Measurements from ENCODE around the gene ENDOD1. TPM values are rescaled to one million over a fixed set of nuclear protein-coding genes. Genes with fewer than 3 reads are reported as not detected.

ENDOD1 gene
- total RNA-seq, 1 experiment from 2014 or later: 12.8 TPM

- Histone ChIP-seq H3K36me3 (ENCODE audit: insufficient read depth, low read length) (no peaks in the 10 kb centered on the region), H4K20me1 (ENCODE audit: insufficient read depth, low read depth, low read length) (no peaks in the 10 kb centered on the region), H3K9me2 (replicated peaks; ENCODE audit: insufficient read depth, low read length) (no peaks in the 10 kb centered on the region), H3K9me3 (ENCODE audit: low read length) (no peaks in the 10 kb centered on the region), H3K4me2 (ENCODE audit: low read depth, low read length, poor library complexity, severe bottlenecking) (no peak overlapping the region), H3K4me1 (ENCODE audit: low read length) (no peaks in the 10 kb centered on the region), H3K27ac (ENCODE audit: low read length) (no peak overlapping the region), H3K4me3 (ENCODE audit: low read length) (no peak overlapping the region), H2AFZ (ENCODE audit: low read length) (no peak overlapping the region), H3K9ac (ENCODE audit: low read length) (no peak overlapping the region), H3K27me3 (ENCODE audit: low read length) (no peaks in the 10 kb centered on the region), H3K79me2 (ENCODE audit: low read length) (no peaks in the 10 kb centered on the region)
- DNase-seq: no peak
Observed at GRCh38 chr11:95165638-95166037, 76.0 kb downstream of the ENDOD1 start.

DNA sequence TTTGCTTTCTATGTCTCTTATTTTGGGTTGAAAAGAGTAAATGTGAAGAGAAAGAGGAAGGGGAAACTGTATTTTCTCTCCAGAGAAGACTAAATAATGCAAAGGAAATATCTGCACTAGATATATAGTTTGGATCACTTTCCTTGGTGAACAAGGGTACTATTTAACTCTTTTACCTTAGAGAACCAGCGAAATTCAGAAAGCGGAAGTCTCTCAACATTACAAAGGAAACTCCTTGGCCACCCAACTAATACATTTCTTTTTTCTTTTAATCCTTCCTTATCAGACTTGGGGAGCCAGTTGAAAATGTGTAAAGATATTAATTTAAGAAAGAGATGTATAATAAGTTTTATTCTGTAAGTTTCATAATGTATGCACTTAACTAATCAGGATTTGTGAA is 77.1 kb downstream of the ENDOD1 start:
- Histone ChIP-seq H2AFZ (ENCODE audit: low read length) (no peak overlapping the region), H3K27ac (ENCODE audit: low read length) (no peak overlapping the region), H3K27me3 (ENCODE audit: low read length) (no peaks in the 10 kb centered on the region)

DNA sequence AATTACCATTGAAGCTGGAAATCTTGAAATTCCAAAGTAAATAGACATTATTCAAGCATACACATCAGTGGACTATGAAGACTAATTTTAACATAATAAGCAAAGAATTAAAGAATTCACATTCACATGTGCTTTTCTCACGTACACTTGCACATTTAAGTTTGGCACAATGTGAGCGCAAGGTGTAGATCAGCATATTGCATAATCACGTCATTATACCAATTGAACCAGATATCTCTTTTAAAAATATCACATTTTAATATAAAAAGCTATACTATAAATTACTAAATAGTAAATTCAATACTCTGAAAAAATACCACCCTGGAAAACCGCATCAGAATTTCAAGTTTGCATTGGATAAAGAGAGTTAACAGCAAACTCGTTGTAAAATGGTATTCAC is 80.6 kb downstream of the ENDOD1 start:
- no peak overlapping the region for H3K27ac ChIP-seq (ENCODE audit: low read length)

More for the DNA sequence above, 77.1 kb downstream of the ENDOD1 start:
- Histone ChIP-seq H3K4me3 (ENCODE audit: low read length) (no peak overlapping the region), H3K4me1 (ENCODE audit: low read length) (no peaks in the 10 kb centered on the region), H3K79me2 (ENCODE audit: low read length) (no peaks in the 10 kb centered on the region), H3K9me3 (ENCODE audit: low read length) (no peaks in the 10 kb centered on the region), H3K4me2 (ENCODE audit: low read depth, low read length, poor library complexity, severe bottlenecking) (no peak overlapping the region), H3K9me2 (replicated peaks; ENCODE audit: insufficient read depth, low read length) (no peaks in the 10 kb centered on the region), H3K9ac (ENCODE audit: low read length) (no peak overlapping the region), H4K20me1 (ENCODE audit: insufficient read depth, low read depth, low read length) (no peaks in the 10 kb centered on the region), H3K36me3 (ENCODE audit: insufficient read depth, low read length) (no peaks in the 10 kb centered on the region)
- no peak for DNase-seq

DNA sequence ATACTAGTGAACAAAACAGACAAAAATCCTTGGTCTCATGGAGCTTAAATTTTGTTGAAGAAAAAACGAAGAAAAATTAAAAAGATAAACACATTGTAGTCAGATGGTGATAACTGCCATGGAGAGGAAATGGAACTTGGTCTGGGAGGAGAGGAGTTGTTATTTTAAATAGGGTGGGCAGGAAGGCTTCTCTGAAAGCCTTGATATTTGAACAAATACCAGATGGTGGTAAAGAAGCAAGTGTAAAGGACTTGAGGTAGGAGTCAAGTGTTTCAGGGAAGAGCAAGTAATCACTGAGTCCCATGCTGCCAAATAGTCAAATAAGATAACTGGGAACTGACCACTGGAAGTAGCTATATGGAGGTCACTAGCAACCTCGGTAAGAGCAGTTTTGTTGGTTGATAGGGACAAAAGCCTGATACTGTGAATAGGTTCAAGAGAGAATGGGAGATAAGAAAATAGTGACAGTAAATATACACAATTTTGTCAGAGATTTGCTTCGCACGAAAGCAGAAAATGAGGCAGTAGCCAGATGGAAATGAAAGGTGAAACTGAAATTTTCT is 86.3 kb downstream of the ENDOD1 start:
- Histone ChIP-seq H3K4me1 (ENCODE audit: low read length) (no peaks in the 10 kb centered on the region), H3K9me2 (replicated peaks; ENCODE audit: insufficient read depth, low read length) (no peaks in the 10 kb centered on the region), H3K27ac (ENCODE audit: low read length) (no peak overlapping the region), H3K27me3 (ENCODE audit: low read length) (no peaks in the 10 kb centered on the region), H3K4me2 (ENCODE audit: low read depth, low read length, poor library complexity, severe bottlenecking) (no peak overlapping the region), H3K36me3 (ENCODE audit: insufficient read depth, low read length) (0 out of 2 replicates have a peak, but pooled peaks cover 4% of the 10 kb centered on the region), H4K20me1 (ENCODE audit: insufficient read depth, low read depth, low read length) (no peaks in the 10 kb centered on the region), H3K79me2 (ENCODE audit: low read length) (no peaks in the 10 kb centered on the region), H2AFZ (ENCODE audit: low read length) (no peak overlapping the region), H3K9ac (ENCODE audit: low read length) (no peak overlapping the region), H3K4me3 (ENCODE audit: low read length) (no peak overlapping the region), H3K9me3 (ENCODE audit: low read length) (no peaks in the 10 kb centered on the region)
- DNase-seq: no peak

More for the DNA sequence above, 80.6 kb downstream of the ENDOD1 start:
- Histone ChIP-seq H3K4me3 (ENCODE audit: low read length) (no peak overlapping the region), H3K4me1 (ENCODE audit: low read length) (no peaks in the 10 kb centered on the region), H3K4me2 (ENCODE audit: low read depth, low read length, poor library complexity, severe bottlenecking) (no peak overlapping the region), H3K9me3 (ENCODE audit: low read length) (no peaks in the 10 kb centered on the region), H3K27me3 (ENCODE audit: low read length) (no peaks in the 10 kb centered on the region), H4K20me1 (ENCODE audit: insufficient read depth, low read depth, low read length) (no peaks in the 10 kb centered on the region), H2AFZ (ENCODE audit: low read length) (no peak overlapping the region), H3K79me2 (ENCODE audit: low read length) (no peaks in the 10 kb centered on the region), H3K9me2 (replicated peaks; ENCODE audit: insufficient read depth, low read length) (no peaks in the 10 kb centered on the region), H3K36me3 (ENCODE audit: insufficient read depth, low read length) (0 out of 2 replicates have a peak, but pooled peaks cover 4% of the 10 kb centered on the region), H3K9ac (ENCODE audit: low read length) (no peak overlapping the region)
- no peak for DNase-seq

Other genes starting within 250 kb of the ENDOD1 start
- gene CWC15, start 116.3 kb upstream of the ENDOD1 start, total RNA-seq (2014; rRNA removed; shearing (Covaris generic); ENCODE audit: low replicate concordance): 104 and 117 TPM in 2 replicates
- 1.9 and 3.6 TPM in 2 replicates for gene KDM4D, start 116.1 kb upstream of the ENDOD1 start, total RNA-seq (2014; rRNA removed; shearing (Covaris generic); ENCODE audit: low replicate concordance)
- not detected in 2 replicates for gene KDM4E, start 64.6 kb upstream of the ENDOD1 start, total RNA-seq (2014; rRNA removed; shearing (Covaris generic); ENCODE audit: low replicate concordance)
- not detected in 2 replicates for gene KDM4F, start 40.4 kb upstream of the ENDOD1 start, total RNA-seq (2014; rRNA removed; shearing (Covaris generic); ENCODE audit: low replicate concordance)
- 50.0 and 111 TPM in 2 replicates for gene SRSF8, start 22.9 kb upstream of the ENDOD1 start, total RNA-seq (2014; rRNA removed; shearing (Covaris generic); ENCODE audit: low replicate concordance)
- 21.4 and 58.9 TPM in 2 replicates for gene SESN3, start 141.4 kb downstream of the ENDOD1 start, total RNA-seq (2014; rRNA removed; shearing (Covaris generic); ENCODE audit: low replicate concordance)